Dendritic cell treated with granulocyte-macrophage colony-stimulating factor and Interleukin-4, amounts not matched to agents 40 ng/mL and 50 ng/mL, for 4 days (primary cell): ENCODE results near the gene CTNND2.
"Not testable (repeated sequence)": the region's sequence is repeated elsewhere in the genome, so short reads cannot be mapped to it uniquely, and the experiment has no call there.

Source experiments
- H3K27ac Mint-ChIP-seq: one replicate; pipeline ENCODE4 v1.8.0; 2022; ENCODE audit warnings: mild to moderate bottlenecking, mixed read lengths
- H3K27me3 Mint-ChIP-seq: one replicate; pipeline ENCODE4 v1.8.0; 2022; ENCODE audit warnings: mild to moderate bottlenecking, mixed read lengths
- H3K36me3 Mint-ChIP-seq: one replicate; pipeline ENCODE4 v1.8.0; 2022; ENCODE audit warnings: low read depth, mixed read lengths
- H3K4me1 Mint-ChIP-seq: one replicate; pipeline ENCODE4 v1.8.0; 2022; ENCODE audit warnings: low read depth, mixed read lengths
- H3K4me3 Mint-ChIP-seq: one replicate; pipeline ENCODE4 v1.8.0; 2022; ENCODE audit warnings: mild to moderate bottlenecking, moderate library complexity, mixed read lengths
- H3K9me3 Mint-ChIP-seq: one replicate; pipeline ENCODE4 v1.8.0; 2022; ENCODE audit warnings: mixed read lengths
- intact Hi-C: fragments of 100-400 bp; cut with micrococcal nuclease; formaldehyde crosslinking; loops from one replicate; pipeline ENCODE4 v1.15.0; 2022

Gene CTNND2

DNA sequence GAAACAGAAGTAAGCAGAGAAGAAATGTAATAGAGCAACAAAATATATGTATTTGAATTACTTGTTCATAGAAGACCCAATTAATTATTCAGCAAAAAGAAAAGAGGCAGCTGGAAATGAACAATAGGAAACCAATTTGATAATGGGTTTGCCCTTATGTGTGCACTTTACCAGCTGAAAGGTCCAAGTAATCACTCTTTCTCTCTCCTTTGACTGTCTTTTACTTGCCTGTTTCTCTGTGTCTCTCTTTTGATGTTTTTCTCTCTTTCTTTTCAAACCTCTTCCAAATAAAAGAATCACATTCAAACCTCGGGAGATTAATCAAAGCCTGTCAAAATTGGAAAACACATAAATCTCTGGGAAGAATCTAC lies 51.5 kb downstream of the CTNND2 start:
- H3K27ac Mint-ChIP-seq = no peak overlapping the region
- H3K4me1 Mint-ChIP-seq = no peaks in the 10 kb centered on the region
- H3K27me3 Mint-ChIP-seq = no peaks in the 10 kb centered on the region
- intact Hi-C loops = no loop called here
- H3K9me3 Mint-ChIP-seq = peaks cover 9% of the 10 kb centered on the region
- no peak overlapping the region for H3K4me3 Mint-ChIP-seq
- no peaks in the 10 kb centered on the region for H3K36me3 Mint-ChIP-seq

DNA sequence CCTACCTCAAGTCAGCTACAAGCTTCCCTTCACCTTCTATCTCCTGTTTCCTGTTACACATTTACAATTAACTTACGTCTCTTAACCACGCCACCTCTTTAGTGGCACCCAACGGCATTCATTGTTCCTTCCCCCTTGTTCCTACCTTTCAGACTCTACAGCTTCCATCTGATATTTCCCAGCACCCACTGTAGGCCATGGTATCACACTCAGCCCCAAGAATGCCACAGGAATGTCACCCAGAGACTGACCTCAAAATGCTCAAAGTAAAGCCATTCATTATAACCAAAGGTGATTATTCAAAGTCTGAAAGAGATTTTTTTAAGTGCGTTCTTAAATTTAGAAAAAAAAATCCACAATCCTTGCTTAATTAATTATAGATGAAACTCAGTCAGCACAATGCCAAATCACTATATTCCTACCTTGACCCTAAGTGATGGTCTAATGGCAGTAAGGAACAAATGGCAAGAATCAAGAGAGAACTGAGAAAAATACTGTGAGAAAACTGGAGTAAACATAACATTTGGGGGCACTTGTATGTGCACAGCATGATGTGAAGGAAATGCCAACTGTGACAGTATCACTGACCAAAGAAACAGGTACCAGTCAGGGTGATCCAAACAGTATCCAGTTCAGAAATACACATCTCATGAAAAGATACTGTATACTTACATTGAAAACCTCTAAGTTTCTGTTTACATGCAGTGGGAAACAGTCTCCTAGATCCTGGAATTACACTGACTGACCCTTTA lies 52.1 kb downstream of the CTNND2 start:
- Mint-ChIP-seq H3K9me3 (peaks cover 9% of the 10 kb centered on the region), H3K27ac (no peak overlapping the region), H3K4me3 (no peak overlapping the region), H3K36me3 (no peaks in the 10 kb centered on the region), H3K4me1 (no peaks in the 10 kb centered on the region), H3K27me3 (no peaks in the 10 kb centered on the region)
- intact Hi-C loops = no loop called here

DNA sequence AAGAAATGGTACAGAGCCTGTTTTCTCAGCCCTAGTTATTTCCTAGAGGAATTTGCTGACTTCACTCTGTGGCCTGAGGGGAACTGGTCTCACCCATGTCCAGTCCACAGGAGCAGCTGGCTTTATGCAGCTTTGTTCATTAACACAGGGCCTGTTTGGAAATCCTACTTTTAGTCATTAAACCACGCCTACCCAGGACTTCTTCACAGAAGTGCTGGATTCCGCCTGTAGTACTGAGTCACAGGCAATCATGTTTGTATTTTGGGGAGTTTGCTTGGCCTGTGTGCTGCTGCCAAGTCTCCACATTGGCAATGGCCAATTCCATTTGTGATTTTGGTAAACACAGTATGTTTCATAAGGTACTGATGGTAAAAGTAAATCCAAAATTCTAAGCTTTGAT lies 52.8 kb downstream of the CTNND2 start:
- Mint-ChIP-seq H3K4me3 (no peak overlapping the region), H3K27ac (no peak overlapping the region), H3K4me1 (no peaks in the 10 kb centered on the region), H3K9me3 (peaks cover 5% of the 10 kb centered on the region), H3K36me3 (no peaks in the 10 kb centered on the region), H3K27me3 (no peaks in the 10 kb centered on the region)
- intact Hi-C loops = no loop called here

DNA sequence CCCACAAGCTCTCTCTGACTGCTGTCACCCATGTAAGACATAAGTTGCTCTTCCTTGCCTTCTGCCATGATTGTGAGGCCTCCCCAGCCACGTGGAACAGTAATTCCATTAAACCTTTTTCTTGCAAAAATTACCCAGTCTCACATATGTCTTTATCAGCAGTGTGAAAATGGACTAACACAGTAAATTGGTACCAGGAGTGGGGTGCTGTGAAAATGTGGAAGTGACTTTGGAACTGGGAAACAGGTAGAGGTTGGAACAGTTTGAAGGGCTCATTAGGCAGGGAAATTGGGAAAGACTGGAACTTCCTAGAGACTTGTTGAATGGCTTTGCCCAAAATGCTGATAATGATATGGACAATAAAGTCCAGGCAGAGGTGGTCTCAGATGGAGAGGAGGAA lies 75.7 kb downstream of the CTNND2 start:
- H3K4me1 Mint-ChIP-seq, H3K36me3 Mint-ChIP-seq, H3K27ac Mint-ChIP-seq, H3K4me3 Mint-ChIP-seq, H3K27me3 Mint-ChIP-seq, intact Hi-C loops: not testable (repeated sequence)
- peaks cover 46% of the 10 kb centered on the region for H3K9me3 Mint-ChIP-seq

DNA sequence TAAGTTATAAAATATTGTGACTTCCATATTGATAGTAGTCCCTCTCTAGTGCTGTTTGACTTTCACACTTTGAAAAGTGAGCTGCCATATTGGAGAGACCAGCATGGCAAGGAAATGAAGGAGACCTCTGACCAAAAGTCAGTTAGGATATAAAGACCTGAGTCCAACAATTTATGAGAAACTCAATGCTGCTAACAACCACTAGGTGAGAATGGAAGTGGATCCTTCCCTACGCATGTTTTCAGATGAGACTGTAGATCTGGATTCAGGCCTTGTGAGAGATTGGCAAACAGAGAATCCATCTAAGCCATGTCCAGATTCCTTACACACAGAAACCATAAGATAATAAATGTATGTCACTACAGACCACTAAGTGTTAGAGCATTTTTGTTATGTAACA lies 81.6 kb downstream of the CTNND2 start:
- Mint-ChIP-seq H3K36me3 (no peaks in the 10 kb centered on the region), H3K4me1 (no peaks in the 10 kb centered on the region), H3K4me3 (no peak overlapping the region), H3K9me3 (peaks cover 14% of the 10 kb centered on the region), H3K27me3 (no peaks in the 10 kb centered on the region), H3K27ac (no peak overlapping the region)
- intact Hi-C loops = no loop called here

DNA sequence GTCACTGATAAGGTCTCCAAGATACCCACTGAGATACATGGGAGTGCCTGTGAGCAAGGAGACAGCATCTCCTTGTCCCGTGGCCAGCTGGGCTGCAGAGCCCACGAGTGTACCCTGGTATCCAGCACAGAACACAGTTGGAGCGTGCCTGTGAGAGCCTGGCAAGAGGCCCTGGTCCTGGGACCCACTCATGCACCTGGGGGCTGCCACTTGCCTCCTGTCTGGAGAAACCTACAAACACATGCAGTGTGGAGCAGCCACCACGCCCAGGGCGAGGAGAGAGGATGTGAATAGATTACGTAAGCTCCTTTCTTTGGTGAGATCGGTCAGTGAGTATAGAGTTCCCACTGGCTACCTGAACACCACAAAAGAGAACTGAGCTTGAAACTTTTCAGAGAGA lies 88.3 kb downstream of the CTNND2 start:
- Mint-ChIP-seq H3K27ac (no peak overlapping the region), H3K4me3 (no peak overlapping the region), H3K9me3 (no peaks in the 10 kb centered on the region), H3K4me1 (no peaks in the 10 kb centered on the region), H3K27me3 (no peaks in the 10 kb centered on the region), H3K36me3 (no peaks in the 10 kb centered on the region)
- intact Hi-C loops = no loop called here

DNA sequence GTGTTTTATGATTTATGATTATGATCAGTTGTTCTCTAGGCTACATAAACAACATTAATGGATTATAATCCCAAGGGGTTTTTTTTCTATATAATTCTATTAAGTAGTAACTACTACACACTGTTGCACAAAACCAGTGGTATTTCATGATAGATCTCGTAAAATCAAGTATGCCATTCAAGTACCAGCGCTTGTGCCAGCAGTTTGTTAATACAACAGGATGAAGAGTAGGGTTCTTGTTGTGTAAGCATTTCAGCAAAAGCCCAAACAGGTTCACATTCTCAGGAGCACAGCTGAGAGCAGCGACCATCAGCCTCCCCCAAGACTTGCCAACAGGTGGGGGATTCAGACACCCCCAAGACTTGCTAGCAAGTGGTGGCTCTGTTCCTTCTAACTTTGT lies 88.8 kb downstream of the CTNND2 start:
- Mint-ChIP-seq H3K4me1 (no peaks in the 10 kb centered on the region), H3K36me3 (no peaks in the 10 kb centered on the region), H3K4me3 (no peak overlapping the region), H3K27me3 (no peaks in the 10 kb centered on the region), H3K9me3 (no peaks in the 10 kb centered on the region), H3K27ac (no peak overlapping the region)
- intact Hi-C loops = no loop called here

DNA sequence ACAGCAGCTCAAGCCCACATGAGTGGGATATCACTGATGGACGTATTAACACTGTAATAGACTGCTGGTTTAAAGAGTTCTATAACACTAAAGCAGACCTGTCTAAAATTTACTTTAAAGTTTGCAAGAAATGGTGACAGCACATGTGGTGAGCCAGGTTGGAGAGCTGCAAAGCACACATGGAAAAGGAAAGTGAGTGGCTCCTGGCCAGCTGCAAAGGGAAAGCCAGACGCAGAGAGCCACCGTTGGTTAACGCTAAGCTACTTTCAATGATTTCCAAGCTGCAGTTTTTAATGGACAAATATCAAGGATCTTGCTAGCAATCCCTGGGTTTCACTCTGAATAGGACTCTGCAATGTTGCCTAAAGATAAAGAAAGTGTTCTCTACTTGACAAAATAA lies 89.9 kb downstream of the CTNND2 start:
- no peak overlapping the region for H3K27ac Mint-ChIP-seq
- no peak overlapping the region for H3K4me3 Mint-ChIP-seq
- no peaks in the 10 kb centered on the region for H3K4me1 Mint-ChIP-seq
- H3K36me3 Mint-ChIP-seq = no peaks in the 10 kb centered on the region
- H3K27me3 Mint-ChIP-seq = no peaks in the 10 kb centered on the region
- intact Hi-C loops = no loop called here
- no peaks in the 10 kb centered on the region for H3K9me3 Mint-ChIP-seq

DNA sequence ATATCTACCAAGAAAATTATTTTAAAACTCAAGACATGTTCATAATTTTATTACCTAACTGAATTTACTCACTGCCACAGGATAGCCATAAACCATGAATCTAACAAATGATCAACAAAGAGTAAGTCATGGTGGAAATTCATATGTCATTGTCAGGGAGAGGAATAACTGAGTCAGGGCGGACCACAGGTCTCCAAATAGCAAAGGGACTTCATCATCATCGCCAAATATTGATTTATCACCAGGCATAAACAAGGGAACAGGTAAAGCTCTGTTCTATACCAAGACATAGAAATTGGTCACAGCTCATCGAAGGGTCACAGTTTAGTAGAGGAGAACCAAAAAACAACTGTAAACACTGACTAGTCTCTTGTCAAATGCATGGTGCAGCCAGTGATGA lies 94.8 kb downstream of the CTNND2 start:
- intact Hi-C loops = no loop called here
- no peaks in the 10 kb centered on the region for H3K36me3 Mint-ChIP-seq
- no peak overlapping the region for H3K27ac Mint-ChIP-seq
- no peak overlapping the region for H3K4me3 Mint-ChIP-seq
- no peaks in the 10 kb centered on the region for H3K9me3 Mint-ChIP-seq
- no peaks in the 10 kb centered on the region for H3K27me3 Mint-ChIP-seq
- H3K4me1 Mint-ChIP-seq = no peaks in the 10 kb centered on the region

DNA sequence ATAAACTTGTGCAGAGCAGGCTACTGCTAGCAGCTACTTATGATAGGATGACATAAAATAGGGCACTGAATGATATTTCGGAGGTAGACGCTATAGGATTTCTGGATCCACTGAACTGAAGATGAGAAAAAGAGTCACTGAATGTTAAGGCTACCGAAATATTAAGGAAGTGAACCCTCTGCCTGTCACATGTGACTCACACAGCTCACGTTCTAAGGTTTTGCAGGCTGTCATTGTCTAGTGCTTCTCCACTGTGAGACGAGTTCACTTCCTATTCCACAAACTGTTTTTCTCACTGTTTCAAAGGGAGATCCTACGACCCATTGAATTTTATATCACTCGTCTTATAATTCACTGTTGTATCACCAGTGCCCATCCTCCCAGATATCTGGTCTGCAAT lies 100.8 kb downstream of the CTNND2 start:
- Mint-ChIP-seq H3K4me1 (no peaks in the 10 kb centered on the region), H3K27ac (no peak overlapping the region), H3K27me3 (no peaks in the 10 kb centered on the region), H3K9me3 (no peaks in the 10 kb centered on the region), H3K36me3 (no peaks in the 10 kb centered on the region), H3K4me3 (no peak overlapping the region)
- intact Hi-C loops = no loop called here

DNA sequence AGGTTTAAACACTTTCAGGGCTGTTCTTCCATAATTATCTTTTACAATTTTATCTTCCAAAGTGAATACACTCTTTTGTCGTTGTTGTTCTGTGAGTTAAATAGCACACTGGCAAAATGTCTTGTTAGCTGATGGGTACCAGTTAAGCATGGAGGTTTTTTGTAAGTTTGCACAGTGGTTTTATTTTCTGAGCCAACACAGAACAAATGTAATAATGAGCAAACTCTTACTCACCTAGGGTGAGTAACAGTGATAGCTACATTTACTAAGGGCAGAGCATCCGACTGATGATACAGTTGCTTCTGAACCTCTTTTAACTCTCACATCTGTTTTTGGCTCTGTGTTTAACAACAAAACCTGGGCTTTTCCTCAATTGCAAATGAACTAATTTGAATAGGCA lies 103.2 kb downstream of the CTNND2 start:
- H3K27ac Mint-ChIP-seq = no peak overlapping the region
- H3K36me3 Mint-ChIP-seq = no peaks in the 10 kb centered on the region
- H3K4me1 Mint-ChIP-seq = no peaks in the 10 kb centered on the region
- intact Hi-C loops = no loop called here
- H3K9me3 Mint-ChIP-seq = no peaks in the 10 kb centered on the region
- no peaks in the 10 kb centered on the region for H3K27me3 Mint-ChIP-seq
- H3K4me3 Mint-ChIP-seq = no peak overlapping the region

DNA sequence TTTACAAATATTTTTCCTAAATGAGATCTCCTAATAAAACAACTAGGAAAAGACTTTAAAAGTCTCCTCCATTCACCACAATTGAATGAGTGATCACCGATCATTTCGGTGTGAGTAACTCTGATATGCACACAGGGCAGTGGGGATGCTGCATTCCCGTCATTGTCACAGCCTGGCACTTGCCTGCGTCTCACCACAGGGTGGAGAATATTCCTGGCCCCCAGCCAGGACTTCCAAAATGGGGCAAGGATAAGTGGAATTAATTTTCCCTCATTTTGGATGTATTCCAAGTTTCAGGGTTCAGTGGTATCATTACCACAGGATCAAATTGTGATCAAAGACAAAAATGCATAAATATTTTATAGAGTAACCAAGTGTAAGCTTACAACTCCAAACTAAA lies 107.1 kb downstream of the CTNND2 start:
- H3K27ac Mint-ChIP-seq = no peak overlapping the region
- intact Hi-C loops = no loop called here
- no peaks in the 10 kb centered on the region for H3K4me1 Mint-ChIP-seq
- no peak overlapping the region for H3K4me3 Mint-ChIP-seq
- no peaks in the 10 kb centered on the region for H3K27me3 Mint-ChIP-seq
- no peaks in the 10 kb centered on the region for H3K9me3 Mint-ChIP-seq
- H3K36me3 Mint-ChIP-seq = no peaks in the 10 kb centered on the region

DNA sequence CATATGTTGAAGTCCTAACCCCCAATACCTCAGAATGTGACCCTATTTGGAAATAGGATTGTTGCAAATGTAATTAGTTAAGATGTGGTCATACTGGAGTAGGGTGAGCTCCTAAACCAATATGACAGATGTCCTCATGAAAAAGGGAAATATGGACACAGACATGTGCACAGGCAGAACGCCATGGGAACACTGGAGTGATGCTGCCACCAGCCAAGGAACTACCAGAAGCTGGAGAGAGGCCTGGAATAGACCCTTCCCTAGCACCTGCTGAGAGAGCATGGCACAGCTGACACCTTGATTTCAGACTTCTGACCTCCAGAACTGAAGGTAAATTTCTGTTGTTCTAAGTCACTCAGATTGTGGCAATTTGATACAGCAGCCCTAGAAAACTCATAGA lies 110.8 kb downstream of the CTNND2 start:
- no peaks in the 10 kb centered on the region for H3K36me3 Mint-ChIP-seq
- no peak overlapping the region for H3K4me3 Mint-ChIP-seq
- no peak overlapping the region for H3K27ac Mint-ChIP-seq
- no peaks in the 10 kb centered on the region for H3K4me1 Mint-ChIP-seq
- no peaks in the 10 kb centered on the region for H3K27me3 Mint-ChIP-seq
- intact Hi-C loops = no loop called here
- peaks cover 8% of the 10 kb centered on the region for H3K9me3 Mint-ChIP-seq

DNA sequence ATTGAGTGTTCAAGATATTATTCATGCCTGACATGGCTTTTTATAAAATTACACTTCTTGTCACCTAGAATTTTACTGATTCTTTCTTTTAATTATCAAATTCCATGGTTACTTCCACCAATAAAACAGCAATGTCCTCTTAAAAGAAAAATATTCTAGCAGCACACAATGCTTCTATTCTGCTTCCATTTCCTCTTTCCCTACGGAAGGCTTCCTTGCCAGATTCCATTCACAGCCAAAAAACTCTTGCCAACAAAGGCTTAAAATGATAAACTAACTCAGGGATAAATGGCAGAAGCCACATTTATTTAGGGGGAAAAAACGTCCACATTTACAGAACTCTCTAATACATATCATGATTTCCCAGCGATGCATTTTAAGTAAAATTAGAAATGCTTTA lies 111.6 kb downstream of the CTNND2 start:
- no peaks in the 10 kb centered on the region for H3K4me1 Mint-ChIP-seq
- H3K36me3 Mint-ChIP-seq = no peaks in the 10 kb centered on the region
- H3K9me3 Mint-ChIP-seq = peaks cover 8% of the 10 kb centered on the region
- no peaks in the 10 kb centered on the region for H3K27me3 Mint-ChIP-seq
- H3K27ac Mint-ChIP-seq = no peak overlapping the region
- intact Hi-C loops = no loop called here
- H3K4me3 Mint-ChIP-seq = no peak overlapping the region

DNA sequence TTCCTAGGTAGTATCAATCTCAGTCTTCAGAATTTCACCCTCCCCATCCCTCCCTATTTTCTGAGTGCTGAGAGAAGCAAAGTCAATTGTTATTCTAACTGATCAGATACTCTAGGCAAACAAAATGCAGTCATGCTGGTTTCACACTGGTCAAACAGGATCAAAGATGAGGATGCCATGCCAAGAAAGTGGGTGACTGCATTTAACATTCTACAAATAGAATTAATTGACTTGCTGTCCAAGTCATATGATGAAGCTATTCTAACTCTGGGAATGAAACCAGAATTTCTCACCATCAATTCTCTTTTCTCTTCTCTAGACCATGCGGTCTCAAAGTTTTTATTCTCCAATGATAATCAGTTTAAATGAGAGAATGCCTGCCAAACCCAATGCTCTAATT lies 112.5 kb downstream of the CTNND2 start:
- H3K36me3 Mint-ChIP-seq = no peaks in the 10 kb centered on the region
- no peaks in the 10 kb centered on the region for H3K4me1 Mint-ChIP-seq
- H3K9me3 Mint-ChIP-seq = peaks cover 8% of the 10 kb centered on the region
- H3K27ac Mint-ChIP-seq = no peak overlapping the region
- no peaks in the 10 kb centered on the region for H3K27me3 Mint-ChIP-seq
- no peak overlapping the region for H3K4me3 Mint-ChIP-seq
- intact Hi-C loops = no loop called here
